ENCODE measurements around the gene UFM1. TPM values are rescaled to one million over a fixed set of nuclear protein-coding genes. Genes with fewer than 3 reads are reported as not detected.

UFM1 gene
- total RNA-seq, 4 donors from 2014 or later, result 38.2 to 74.0 (median 56.1) TPM

DNA sequence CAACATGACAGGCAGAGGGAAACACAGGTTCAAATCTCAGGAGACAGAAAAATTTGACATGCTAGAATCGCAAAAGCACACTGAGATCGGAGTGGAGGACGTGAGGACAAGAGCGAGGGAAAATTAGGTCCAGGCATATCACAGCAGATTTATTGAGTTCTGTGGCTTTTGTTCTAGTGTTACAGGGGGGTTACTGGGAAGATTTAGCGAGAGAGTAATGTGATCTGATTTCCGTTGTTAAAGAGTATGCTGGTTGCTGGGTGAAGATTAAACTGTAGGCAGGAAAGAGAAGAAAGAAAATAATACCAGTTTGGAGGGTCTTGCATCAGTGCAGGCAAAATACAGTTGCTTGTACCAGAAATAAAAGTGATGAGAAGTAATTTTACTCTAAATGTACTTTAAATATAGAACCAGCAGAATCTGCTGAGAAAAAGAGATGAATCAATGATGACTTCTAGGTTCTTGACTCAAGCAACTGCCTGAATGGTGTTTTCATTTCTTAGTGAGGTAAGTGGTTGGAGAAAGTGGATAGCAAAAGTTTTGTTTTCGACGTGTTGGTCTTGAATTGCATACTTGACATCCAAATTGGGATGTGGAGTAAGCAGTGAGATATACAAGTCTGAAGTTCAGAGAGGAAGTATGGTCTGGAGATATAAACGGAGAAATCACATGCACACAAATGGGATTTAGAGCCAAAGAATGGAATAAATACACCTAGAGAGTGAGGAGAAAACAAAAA lies 35.7 kb downstream of the UFM1 start:
- TF ChIP-seq, protein P1, sequence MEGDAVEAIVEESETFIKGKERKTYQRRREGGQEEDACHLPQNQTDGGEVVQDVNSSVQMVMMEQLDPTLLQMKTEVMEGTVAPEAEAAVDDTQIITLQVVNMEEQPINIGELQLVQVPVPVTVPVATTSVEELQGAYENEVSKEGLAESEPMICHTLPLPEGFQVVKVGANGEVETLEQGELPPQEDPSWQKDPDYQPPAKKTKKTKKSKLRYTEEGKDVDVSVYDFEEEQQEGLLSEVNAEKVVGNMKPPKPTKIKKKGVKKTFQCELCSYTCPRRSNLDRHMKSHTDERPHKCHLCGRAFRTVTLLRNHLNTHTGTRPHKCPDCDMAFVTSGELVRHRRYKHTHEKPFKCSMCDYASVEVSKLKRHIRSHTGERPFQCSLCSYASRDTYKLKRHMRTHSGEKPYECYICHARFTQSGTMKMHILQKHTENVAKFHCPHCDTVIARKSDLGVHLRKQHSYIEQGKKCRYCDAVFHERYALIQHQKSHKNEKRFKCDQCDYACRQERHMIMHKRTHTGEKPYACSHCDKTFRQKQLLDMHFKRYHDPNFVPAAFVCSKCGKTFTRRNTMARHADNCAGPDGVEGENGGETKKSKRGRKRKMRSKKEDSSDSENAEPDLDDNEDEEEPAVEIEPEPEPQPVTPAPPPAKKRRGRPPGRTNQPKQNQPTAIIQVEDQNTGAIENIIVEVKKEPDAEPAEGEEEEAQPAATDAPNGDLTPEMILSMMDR (IDR thresholded peaks at IDR 0.05; ENCODE audit: low read depth), result no peak

DNA sequence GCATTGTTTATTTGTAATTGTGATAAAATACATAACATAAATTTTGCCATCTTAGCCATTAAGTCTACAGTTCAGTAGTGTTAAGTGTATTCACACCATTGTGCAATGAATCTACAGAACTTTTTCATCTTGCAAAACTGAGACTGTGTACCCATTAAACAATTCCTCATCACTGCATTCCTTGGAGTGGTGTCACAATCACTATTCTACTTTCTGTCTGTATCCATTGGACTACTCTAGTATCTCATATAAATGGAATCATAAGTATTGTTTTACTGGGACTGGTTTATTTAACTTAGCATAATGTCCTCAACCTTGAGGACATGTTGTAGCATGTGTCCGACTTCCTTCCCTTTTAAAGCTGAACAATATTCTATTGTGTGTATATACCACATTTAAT lies 36.8 kb downstream of the UFM1 start:
- TF ChIP-seq, protein P1 (IDR thresholded peaks at IDR 0.05; ENCODE audit: low read depth), result no peak

DNA sequence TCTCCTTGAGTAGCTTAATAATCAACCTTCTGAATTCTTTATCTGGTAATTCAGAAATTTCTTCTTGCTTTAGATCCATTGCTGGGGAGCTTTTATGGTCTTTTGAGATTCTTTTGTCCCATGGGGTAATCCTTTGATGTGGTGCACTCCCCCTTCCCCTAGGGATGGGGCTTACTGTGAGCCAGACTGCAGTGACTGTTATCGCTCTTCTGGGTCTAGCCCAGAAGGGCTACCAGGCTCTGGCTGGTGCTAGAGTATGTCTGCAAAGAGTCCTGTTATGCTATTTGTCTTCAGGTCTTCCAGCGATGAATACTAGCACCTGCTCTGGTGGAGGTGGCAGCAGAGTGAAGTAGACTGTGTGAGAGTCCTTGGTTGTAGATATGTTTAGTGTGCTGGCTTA lies 41.7 kb downstream of the UFM1 start:
- TF ChIP-seq, protein P1 (IDR thresholded peaks at IDR 0.05; ENCODE audit: low read depth), result no peak

DNA sequence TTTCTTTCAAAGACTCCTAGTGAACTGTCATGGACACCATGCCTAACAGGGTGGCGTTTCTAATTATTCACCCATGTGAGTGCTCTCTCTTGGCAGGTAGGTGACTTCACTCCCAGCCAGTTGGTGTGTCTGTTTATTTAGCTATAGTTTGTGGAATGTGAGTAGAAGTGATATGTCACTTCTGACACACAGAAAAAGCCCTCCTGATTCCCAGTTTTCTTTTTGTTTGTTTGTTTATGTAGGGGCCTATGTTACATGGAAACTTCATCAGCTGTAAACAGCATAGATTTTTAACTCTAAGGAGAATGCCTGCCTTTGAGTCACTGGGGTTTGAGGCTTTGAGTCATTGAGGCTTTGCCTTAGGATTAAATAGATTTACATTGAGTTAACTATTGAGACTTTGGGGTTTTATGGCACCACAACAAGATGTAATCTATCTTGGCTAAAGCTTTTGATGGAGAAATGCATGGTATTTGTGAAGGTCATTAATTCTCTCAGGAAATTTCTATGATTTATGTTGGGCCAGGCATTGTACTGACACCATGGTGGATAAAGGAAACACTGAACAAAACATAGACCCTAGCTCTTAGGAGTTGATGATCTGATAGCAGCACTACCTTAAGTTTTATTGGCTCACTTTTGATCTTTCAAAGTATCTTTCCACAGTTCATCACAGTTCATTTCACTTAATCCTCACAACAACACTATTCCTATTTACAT lies 45.3 kb downstream of the UFM1 start:
- TF ChIP-seq, protein P1 (IDR thresholded peaks at IDR 0.05; ENCODE audit: low read depth), result no peak

DNA sequence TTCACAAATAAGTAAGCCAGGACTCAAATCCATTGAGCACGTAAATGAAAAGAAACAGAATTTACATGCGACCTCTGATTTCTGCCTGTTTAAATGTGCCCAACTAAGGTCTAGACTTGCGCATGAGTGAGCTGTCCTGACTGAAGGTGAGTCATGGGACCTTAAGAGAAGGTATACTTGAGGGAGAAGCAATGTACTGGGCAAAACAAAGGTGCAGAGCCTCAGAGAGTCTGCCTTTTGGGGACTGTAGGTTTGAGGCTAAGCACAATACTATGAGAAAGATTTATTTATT lies 45.8 kb downstream of the UFM1 start:
- TF ChIP-seq, protein P1 (IDR thresholded peaks at IDR 0.05; ENCODE audit: low read depth), result no peak

DNA sequence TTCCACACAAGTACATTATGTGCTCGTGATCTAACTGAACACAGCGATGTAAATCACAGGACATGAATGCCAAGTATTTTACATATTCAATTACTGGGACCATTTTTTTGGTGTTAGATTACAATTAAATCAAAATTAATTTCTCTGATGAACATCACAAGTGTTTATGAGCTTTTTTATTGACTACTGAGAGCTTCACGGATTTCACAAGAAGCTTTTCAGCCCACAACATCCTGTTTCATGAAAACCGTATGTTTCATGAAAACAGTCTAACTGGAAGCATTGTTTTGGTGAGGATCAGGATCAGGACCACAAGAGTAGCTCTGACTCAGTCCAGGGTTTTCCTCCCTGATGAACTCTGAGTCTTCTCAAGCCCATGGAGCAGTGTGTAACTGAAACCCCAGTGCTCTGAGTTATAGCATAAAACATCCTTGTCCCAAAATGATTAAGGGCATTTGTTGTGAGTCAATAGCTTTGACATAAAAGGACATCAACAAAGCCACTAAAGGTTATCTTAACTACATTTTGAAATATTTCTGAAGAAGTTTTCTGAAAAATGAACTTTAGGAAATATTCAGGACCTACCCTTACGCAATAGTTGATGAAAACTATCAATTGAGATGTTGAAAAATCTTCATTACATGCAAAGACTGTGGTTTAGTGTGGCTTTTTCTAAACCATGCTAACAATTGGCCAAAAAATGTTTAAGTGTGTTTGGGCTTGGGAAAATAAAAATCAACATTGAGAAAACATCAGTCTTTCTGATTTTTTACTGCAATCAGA lies 49.3 kb downstream of the UFM1 start:
- TF ChIP-seq, protein P1 (IDR thresholded peaks at IDR 0.05; ENCODE audit: low read depth), result no peak

DNA sequence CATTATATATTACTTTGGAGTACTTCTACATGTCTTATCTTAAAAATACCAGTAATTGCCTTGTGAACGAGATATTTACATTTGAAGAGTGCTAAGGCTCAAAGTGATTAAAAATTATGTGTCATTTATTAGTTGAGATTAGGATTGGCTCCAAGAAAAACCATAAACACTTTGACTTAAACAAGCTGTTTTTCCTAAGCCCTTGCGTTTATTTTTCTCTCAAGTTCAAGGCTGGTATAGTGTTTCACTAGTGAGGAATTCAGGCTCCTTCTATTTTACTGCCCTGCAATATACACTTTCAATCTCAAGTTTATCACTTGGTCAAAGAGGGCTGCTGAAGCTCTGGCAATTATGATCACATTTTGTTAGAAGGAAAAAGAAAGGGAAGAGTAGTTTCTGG lies 49.9 kb downstream of the UFM1 start:
- TF ChIP-seq, protein P1 (IDR thresholded peaks at IDR 0.05; ENCODE audit: low read depth), result no peak
